ENCODE measurements around the gene CDH18.
A peak's percentile ranks its signal among the peaks of the same experiment; 100 is the strongest.

Gene CDH18

GRCh38 chr5:19978476-19978875 lies 9.5 kb downstream of the CDH18 start:
- no peak overlapping the region for H3K4me3 ChIP-seq (replicated peaks; ENCODE audit: low read depth, low read length)
- DNase-seq (ENCODE audit: low read depth) = no peak
- TF ChIP-seq CTCF (IDR thresholded peaks at IDR 0.05; ENCODE audit: low read length, missing control alignments) = no peak

GRCh38 chr5:19977099-19977498 lies 10.9 kb downstream of the CDH18 start:
- no peak for DNase-seq (ENCODE audit: low read depth)
- no peak for TF ChIP-seq CTCF (IDR thresholded peaks at IDR 0.05; ENCODE audit: low read length, missing control alignments)
- H3K4me3 ChIP-seq (replicated peaks; ENCODE audit: low read depth, low read length) = no peak overlapping the region

DNA sequence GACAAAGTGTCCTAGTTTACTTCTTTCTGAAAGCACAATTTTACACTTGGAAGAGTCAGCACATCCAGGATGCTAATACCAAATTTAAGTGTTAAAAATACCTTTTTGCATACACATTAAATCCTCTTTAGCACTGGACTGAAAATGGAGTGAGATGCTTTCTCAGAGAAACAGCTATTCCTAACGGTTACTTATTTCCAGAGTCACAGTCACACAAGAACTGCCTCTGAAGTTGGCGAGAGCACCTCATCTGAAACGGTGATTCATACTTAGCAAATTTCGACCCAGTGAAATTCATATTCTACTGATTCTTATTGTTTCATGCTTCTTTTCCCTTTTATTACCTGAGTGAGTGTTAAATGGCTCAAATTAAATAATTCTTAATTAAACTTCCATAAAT lies 12.2 kb downstream of the CDH18 start:
- DNase-seq (ENCODE audit: low read depth) = no peak
- H3K4me3 ChIP-seq (replicated peaks; ENCODE audit: low read depth, low read length) = no peak overlapping the region
- no peak for TF ChIP-seq CTCF (IDR thresholded peaks at IDR 0.05; ENCODE audit: low read length, missing control alignments)

DNA sequence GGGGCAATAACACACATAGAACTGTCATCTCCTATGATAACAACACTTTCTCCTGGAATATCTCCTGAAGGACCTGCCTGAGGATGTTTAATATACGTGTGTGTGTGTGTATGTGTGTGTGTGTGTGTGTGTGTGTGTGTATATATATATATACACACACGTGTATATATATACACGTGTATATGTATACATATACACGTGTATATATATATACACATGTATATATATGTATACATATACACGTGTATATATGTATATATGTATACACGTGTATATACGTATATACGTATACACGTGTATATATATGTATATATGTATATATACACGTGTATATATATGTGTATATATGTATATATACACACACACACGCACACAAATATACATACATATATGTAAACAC lies 27.5 kb downstream of the CDH18 start:
- TF ChIP-seq CTCF (IDR thresholded peaks at IDR 0.05; ENCODE audit: low read length, missing control alignments) = no peak
- no peak for DNase-seq (ENCODE audit: low read depth)
- H3K4me3 ChIP-seq (replicated peaks; ENCODE audit: low read depth, low read length) = no peak overlapping the region

DNA sequence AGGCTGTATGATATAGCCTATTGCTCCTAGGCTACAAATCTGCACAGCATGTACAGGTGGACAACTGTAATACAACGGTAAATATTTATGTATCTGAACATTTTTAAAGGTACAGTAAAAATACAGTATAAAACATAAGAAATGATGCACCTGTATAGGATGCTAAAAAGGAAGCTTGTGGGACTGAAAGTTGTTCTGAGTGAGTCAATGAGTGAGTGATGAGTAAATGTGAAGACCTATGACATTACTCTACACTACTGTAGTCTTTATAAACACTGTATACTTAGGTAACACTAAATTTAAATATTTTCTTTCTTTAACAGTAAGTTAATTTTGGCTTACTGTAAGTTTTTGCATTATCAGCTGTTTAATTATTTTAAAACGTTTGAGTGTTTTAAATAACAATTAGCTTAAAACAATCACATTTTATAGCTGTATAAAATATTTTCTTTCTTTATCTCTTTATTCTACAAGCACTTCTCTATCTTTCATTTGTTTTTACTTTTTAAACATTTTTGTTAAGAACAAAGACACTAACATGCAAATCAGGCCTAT lies 28.1 kb downstream of the CDH18 start:
- no peak overlapping the region for H3K4me3 ChIP-seq (replicated peaks; ENCODE audit: low read depth, low read length)
- DNase-seq (ENCODE audit: low read depth) = no peak
- TF ChIP-seq CTCF (IDR thresholded peaks at IDR 0.05; ENCODE audit: low read length, missing control alignments) = no peak

GRCh38 chr5:19950897-19951296 lies 37.1 kb downstream of the CDH18 start:
- no peak for TF ChIP-seq CTCF (IDR thresholded peaks at IDR 0.05; ENCODE audit: low read length, missing control alignments)
- peak; percentile 11 for DNase-seq (ENCODE audit: low read depth)
- H3K4me3 ChIP-seq (replicated peaks; ENCODE audit: low read depth, low read length) = no peak overlapping the region

GRCh38 chr5:19940192-19940591 lies 47.8 kb downstream of the CDH18 start:
- no peak overlapping the region for H3K4me3 ChIP-seq (replicated peaks; ENCODE audit: low read depth, low read length)
- DNase-seq (ENCODE audit: low read depth) = no peak
- TF ChIP-seq CTCF (IDR thresholded peaks at IDR 0.05; ENCODE audit: low read length, missing control alignments) = no peak
